IMR-90 (cell line): ENCODE measurements around the gene ANHX. TPM values are rescaled to one million over a fixed set of nuclear protein-coding genes. Genes with fewer than 3 reads are reported as not detected.
A peak's percentile ranks its signal among the peaks of the same experiment; 100 is the strongest.

Experiments used
- ATAC-seq: fragments of 200-7000 bp; cut with Tn5 transposase; 2 replicates; pipeline ENCODE4 v1.9.1; 2020; ENCODE audit warnings: low read depth, mild to moderate bottlenecking, moderate library complexity
- BruUV-seq: library from RNA; stranded (reverse); fragments of 400-500 nt; replicated peaks from 2 replicates; lab custom pipeline; 2021; lab: Mats Ljungman, UMichigan
- CTCF ChIA-PET: fragments of 300-600 bp; formaldehyde crosslinking; extraction: SDS; loops from one replicate; lab custom pipeline; 2021; ENCODE audit warnings: antibody characterized with exemption; lab: Yijun Ruan, JAX
- POLR2A ChIA-PET: fragments of 300-600 bp; sonication (Branson Sonifier 250); formaldehyde crosslinking; loops from one replicate; lab custom pipeline; 2022; ENCODE audit warnings: antibody characterized with exemption; ENCODE audit not compliant: unreplicated experiment; lab: Charles Lee
- DNase-seq: peaks from one replicate; pipeline ENCODE4 v3.0.0; 2013
- H2AFZ ChIP-seq: replicated peaks from 2 replicates; pipeline ENCODE3; 2013; ENCODE audit warnings: low read length, mild to moderate bottlenecking; ENCODE audit not compliant: poor library complexity
- H2AK5ac ChIP-seq: 2 replicates; pipeline ENCODE4 v1.6.1; 2013; ENCODE audit warnings: low read depth, low read length, inconsistent platforms
- H2AK9ac ChIP-seq: replicated peaks from 2 replicates; pipeline ENCODE3; 2013; ENCODE audit warnings: mild to moderate bottlenecking, low read depth, low read length, moderate library complexity; ENCODE audit not compliant: poor library complexity
- H2BK120ac ChIP-seq: 2 replicates; pipeline ENCODE4 v1.6.1; 2013; ENCODE audit warnings: low read depth, low read length, inconsistent platforms
- H2BK15ac ChIP-seq: 3 replicates; pipeline ENCODE4 v1.6.1; 2013; ENCODE audit warnings: low read depth, low read length, inconsistent platforms
- H2BK20ac ChIP-seq: 2 replicates; pipeline ENCODE4 v1.6.1; 2013; ENCODE audit warnings: low read depth, mild to moderate bottlenecking, inconsistent platforms, low read length, moderate library complexity
- H2BK5ac ChIP-seq: 2 replicates; pipeline ENCODE4 v1.6.1; 2013; ENCODE audit warnings: mild to moderate bottlenecking, low read depth, low read length, inconsistent platforms; ENCODE audit not compliant: poor library complexity, severe bottlenecking
- H3K14ac ChIP-seq: replicated peaks from 2 replicates; pipeline ENCODE4 v1.6.1; 2013; ENCODE audit warnings: low read depth, low read length, inconsistent platforms
- H3K18ac ChIP-seq: 2 replicates; pipeline ENCODE4 v1.6.1; 2013; ENCODE audit warnings: low read depth, low read length, control low read depth
- H3K23ac ChIP-seq: 2 replicates; pipeline ENCODE4 v1.6.1; 2013; ENCODE audit warnings: low read depth, low read length, inconsistent platforms
- H3K27ac ChIP-seq: 2 replicates; pipeline ENCODE4 v1.5.1; 2013; ENCODE audit warnings: mild to moderate bottlenecking, control low read depth, low read length; ENCODE audit not compliant: insufficient read depth
- H3K27me3 ChIP-seq: 2 replicates; pipeline ENCODE4 v1.6.1; 2013; ENCODE audit warnings: low read length; ENCODE audit not compliant: control insufficient read depth, insufficient read depth
- H3K36me3 ChIP-seq: 2 replicates; pipeline ENCODE4 v1.6.1; 2013; ENCODE audit warnings: low read length, mixed read lengths; ENCODE audit not compliant: control insufficient read depth, insufficient read depth
- H3K4ac ChIP-seq: 2 replicates; pipeline ENCODE4 v1.6.1; 2013; ENCODE audit warnings: low read depth, low read length, inconsistent platforms
- H3K4me1 ChIP-seq: 2 replicates; pipeline ENCODE4 v1.6.1; 2013; ENCODE audit warnings: low read length, mixed read lengths; ENCODE audit not compliant: control insufficient read depth, insufficient read depth
- H3K4me2 ChIP-seq: 2 replicates; pipeline ENCODE4 v1.6.1; 2013; ENCODE audit warnings: low read depth, mild to moderate bottlenecking, control low read depth, low read length, moderate library complexity
- H3K4me3 ChIP-seq: 2 replicates; pipeline ENCODE4 v1.5.1; 2013; ENCODE audit warnings: low read depth, mild to moderate bottlenecking, control low read depth, low read length, moderate library complexity; ENCODE audit not compliant: insufficient read depth
- H3K56ac ChIP-seq: 2 replicates; pipeline ENCODE4 v1.6.1; 2013; ENCODE audit warnings: low read length, inconsistent platforms; ENCODE audit not compliant: insufficient read depth; ENCODE audit errors: extremely low read depth
- H3K79me1 ChIP-seq, 2 experiments: 2 replicates each; pipeline ENCODE4 v1.6.1; 2013; ENCODE audit warnings: low read length in 2 of 2, inconsistent platforms in 1 of 2, low read depth in 1 of 2
- H3K9ac ChIP-seq: 2 replicates; pipeline ENCODE4 v1.6.1; 2013; ENCODE audit warnings: low read depth, low read length, control low read depth
- H3K9me1 ChIP-seq: 2 replicates; pipeline ENCODE4 v1.6.1; 2013; ENCODE audit warnings: low read length, inconsistent platforms; ENCODE audit not compliant: insufficient read depth
- H3K9me3 ChIP-seq: 2 replicates; pipeline ENCODE4 v1.6.1; 2013; ENCODE audit warnings: low read length; ENCODE audit not compliant: control insufficient read depth, insufficient read depth
- H4K20me1 ChIP-seq: 2 replicates; pipeline ENCODE4 v1.6.1; 2013; ENCODE audit warnings: low read length, inconsistent platforms; ENCODE audit not compliant: insufficient read depth
- H4K5ac ChIP-seq: 2 replicates; pipeline ENCODE4 v1.6.1; 2013; ENCODE audit warnings: mild to moderate bottlenecking, low read depth, low read length, control low read depth
- H4K8ac ChIP-seq, 2 experiments: 2 replicates each; pipeline ENCODE4 v1.6.1; 2013; ENCODE audit warnings: low read depth in 2 of 2, low read length in 2 of 2, control low read depth in 1 of 2, inconsistent platforms in 1 of 2
- H4K91ac ChIP-seq: 2 replicates; pipeline ENCODE4 v1.6.1; 2013; ENCODE audit warnings: low read depth, low read length, inconsistent platforms; ENCODE audit not compliant: insufficient read depth
- BHLHE40 ChIP-seq: fragments of 150-350 bp; IDR thresholded peaks from 2 replicates; pipeline ENCODE4 v1.6.1; 2016; ENCODE audit warnings: mild to moderate bottlenecking, low read depth, low read length
- CEBPB ChIP-seq: IDR thresholded peaks from 2 replicates; pipeline ENCODE4 v1.6.1; 2012; ENCODE audit warnings: low read depth, low read length, improper control_type of control experiment
- CTCF ChIP-seq: conservative IDR thresholded peaks from 2 replicates; pipeline ENCODE4 v1.5.1; 2012; ENCODE audit warnings: mild to moderate bottlenecking, low read depth, low read length, improper control_type of control experiment
- ELK1 ChIP-seq: fragments of 150-350 bp; IDR thresholded peaks from 2 replicates; pipeline ENCODE4 v1.6.1; 2016; ENCODE audit warnings: low read depth, mild to moderate bottlenecking, low read length, moderate library complexity, borderline replicate concordance
- FOS ChIP-seq: fragments of 150-350 bp; IDR thresholded peaks from 2 replicates; pipeline ENCODE4 v1.6.1; 2016; ENCODE audit warnings: low read depth, low read length
- MAFK ChIP-seq: IDR thresholded peaks from 2 replicates; pipeline ENCODE4 v1.6.1; 2012; ENCODE audit warnings: low read depth, low read length, improper control_type of control experiment
- MAZ ChIP-seq: IDR thresholded peaks from 2 replicates; pipeline ENCODE4 v1.6.1; 2012; ENCODE audit warnings: low read depth, mild to moderate bottlenecking, low read length, improper control_type of control experiment, moderate library complexity, borderline replicate concordance
- MXI1 ChIP-seq: IDR thresholded peaks from 2 replicates; pipeline ENCODE4 v1.6.1; 2012; ENCODE audit warnings: low read depth, mild to moderate bottlenecking, low read length, moderate library complexity, borderline replicate concordance
- NFE2L2 ChIP-seq: fragments of 150-350 bp; IDR thresholded peaks from 2 replicates; pipeline ENCODE4 v1.6.1; 2016; ENCODE audit warnings: low read depth, mild to moderate bottlenecking, low read length
- POLR2A ChIP-seq: IDR thresholded peaks from 2 replicates; pipeline ENCODE4 v1.6.1; 2012; ENCODE audit warnings: mild to moderate bottlenecking, low read depth, low read length
- RAD21 ChIP-seq: IDR thresholded peaks from 2 replicates; pipeline ENCODE4 v1.6.1; 2012; ENCODE audit warnings: low read length, improper control_type of control experiment
- RCOR1 ChIP-seq: IDR thresholded peaks from 2 replicates; pipeline ENCODE4 v1.6.1; 2012; ENCODE audit warnings: mild to moderate bottlenecking, low read length, improper control_type of control experiment; ENCODE audit not compliant: insufficient replicate concordance
- RFX5 ChIP-seq: IDR thresholded peaks from 2 replicates; pipeline ENCODE4 v1.8.0; 2012; ENCODE audit warnings: low read depth, mild to moderate bottlenecking, low read length, moderate library complexity
- SMC3 ChIP-seq: fragments of 150-350 bp; IDR thresholded peaks from 2 replicates; pipeline ENCODE4 v1.6.1; 2016; ENCODE audit warnings: low read depth, mild to moderate bottlenecking, antibody characterized with exemption, low read length, moderate library complexity
- USF2 ChIP-seq: fragments of 150-350 bp; IDR thresholded peaks from 2 replicates; pipeline ENCODE4 v1.6.1; 2017; ENCODE audit warnings: mild to moderate bottlenecking, antibody characterized with exemption, low read length, low read depth
- WGBS, 2 experiments: methylation state at CpG; one replicate each; pipeline versions ENCODE4 v1.1.5 to v1.1.7; 2013; ENCODE audit warnings: missing lambda C conversion rate in 2 of 2; ENCODE audit not compliant: insufficient read length in 1 of 2; ENCODE audit errors: extremely low coverage in 2 of 2; 5-methylcytosine and 5-hydroxymethylcytosine counted together
- dilution Hi-C: fragments of 300-500 bp; cut with HindIII; formaldehyde crosslinking; loops from one replicate; pipeline ENCODE4 v1.14.3; 2018; ENCODE audit warnings: low sequenced_read_pairs; ENCODE audit not compliant: unreplicated experiment
- in situ Hi-C: fragments of 300-500 bp; cut with MboI; formaldehyde crosslinking; loops from 3 replicates; pipeline ENCODE4 v1.14.3; 2019; ENCODE audit warnings: low sequenced_read_pairs, inconsistent platforms, mixed read lengths
- intact Hi-C: fragments of 100-400 bp; cut with micrococcal nuclease; formaldehyde crosslinking; loops from 2 replicates; pipeline ENCODE4 v1.10.0; 2022
- polyA plus RNA-seq, 3 experiments: library from polyadenylated mRNA; depleted of rRNA; stranded (reverse); fragments of >200 nt; gene quantifications; 2 replicates each; pipeline ENCODE4 v1.2.3, GENCODE V29; 2012; ENCODE audit warnings: low replicate concordance in 1 of 3
- total RNA-seq: library from RNA; depleted of rRNA; stranded (reverse); fragments of >200 nt; gene quantifications from 2 replicates; pipeline ENCODE4 v1.2.3, GENCODE V29; 2012

ANHX gene
- total and polyA plus RNA-seq, 2 of the 4 experiments (the other 2 are of a cell fraction), result not detected

DNA sequence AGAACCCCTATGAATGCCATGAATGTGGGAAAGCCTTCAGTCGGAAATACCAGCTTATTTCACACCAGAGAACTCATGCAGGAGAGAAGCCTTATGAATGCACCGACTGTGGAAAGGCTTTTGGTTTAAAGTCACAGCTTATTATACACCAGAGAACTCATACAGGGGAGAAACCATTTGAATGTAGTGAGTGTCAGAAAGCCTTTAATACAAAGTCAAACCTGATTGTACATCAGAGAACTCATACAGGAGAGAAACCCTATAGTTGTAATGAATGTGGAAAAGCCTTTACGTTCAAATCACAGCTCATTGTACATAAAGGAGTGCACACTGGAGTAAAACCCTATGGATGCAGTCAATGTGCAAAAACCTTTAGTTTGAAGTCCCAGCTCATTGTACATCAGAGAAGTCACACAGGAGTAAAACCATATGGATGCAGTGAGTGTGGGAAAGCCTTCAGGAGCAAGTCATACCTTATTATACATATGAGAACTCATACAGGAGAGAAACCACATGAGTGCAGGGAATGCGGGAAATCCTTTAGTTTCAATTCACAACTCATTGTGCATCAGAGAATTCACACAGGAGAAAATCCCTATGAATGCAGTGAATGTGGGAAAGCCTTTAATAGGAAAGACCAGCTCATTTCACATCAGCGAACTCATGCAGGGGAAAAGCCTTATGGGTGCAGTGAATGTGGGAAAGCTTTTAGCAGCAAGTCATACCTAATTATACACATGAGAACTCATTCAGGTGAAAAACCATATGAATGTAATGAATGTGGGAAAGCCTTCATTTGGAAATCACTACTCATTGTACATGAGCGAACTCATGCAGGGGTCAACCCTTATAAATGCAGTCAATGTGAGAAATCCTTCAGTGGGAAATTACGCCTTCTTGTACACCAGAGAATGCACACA is 32.1 kb downstream of the ANHX start:
- Histone ChIP-seq H2BK5ac (no peak overlapping the region), H3K36me3 (peaks cover 23% of the 10 kb centered on the region), H3K4ac (no peak overlapping the region), H3K23ac (no peak overlapping the region), H3K9ac (no peak overlapping the region), H3K9me1 (no peaks in the 10 kb centered on the region), H4K20me1 (no peaks in the 10 kb centered on the region), H2AK5ac (no peak overlapping the region), H2AK9ac (no peak overlapping the region), H3K79me1 (peaks cover 0 to 3% of the 10 kb centered on the region in 2 experiments; a peak in 1 of 4 replicates), H3K4me2 (no peak overlapping the region), H3K14ac (no peak overlapping the region), H3K18ac (no peak overlapping the region), H4K5ac (no peak overlapping the region), H2AFZ (no peak overlapping the region), H3K4me1 (no peaks in the 10 kb centered on the region), H2BK120ac (no peak overlapping the region), H3K27ac (no peak overlapping the region), H4K8ac (no peak overlapping the region), H3K27me3 (no peaks in the 10 kb centered on the region), H3K56ac (no peak overlapping the region), H3K9me3 (peaks cover 62% of the 10 kb centered on the region), H2BK20ac (no peak overlapping the region), H3K4me3 (no peak overlapping the region), H4K91ac (no peak overlapping the region), H2BK15ac (no peak overlapping the region)
- in situ Hi-C loops (no loop called here), intact Hi-C loops (no loop called here), dilution Hi-C loops (no loop called here)
- ATAC-seq (no peak), DNase-seq (peak; percentile 20)
- POLR2A ChIA-PET, result no interaction called here
- TSS peak; percentile 38 for BruUV-seq
- CTCF ChIA-PET, result no interaction called here
- no CpG with 5 or more reads among the region's 7 CpGs for WGBS, 2 experiments
- TF ChIP-seq FOS, result no peak
- TF ChIP-seq USF2, result no peak
- TF ChIP-seq NFE2L2, result no peak
- no peak for TF ChIP-seq RCOR1
- no peak for TF ChIP-seq POLR2A
- no peak for TF ChIP-seq MAZ
- TF ChIP-seq MXI1, result no peak
- no peak for TF ChIP-seq CTCF
- no peak for TF ChIP-seq MAFK
- no peak for TF ChIP-seq RAD21
- TF ChIP-seq BHLHE40, result no peak
- TF ChIP-seq RFX5, result no peak
- TF ChIP-seq SMC3, result no peak
- TF ChIP-seq ELK1, result no peak
- no peak for TF ChIP-seq CEBPB
